IMR-90 (cell line): ENCODE data around the gene RASGRF2. TPM values are rescaled to one million over a fixed set of nuclear protein-coding genes. Genes with fewer than 3 reads are reported as not detected.

Experiments
- ATAC-seq: fragments of 200-7000 bp; cut with Tn5 transposase; 2 replicates; pipeline ENCODE4 v1.9.1; 2020; ENCODE audit warnings: low read depth, mild to moderate bottlenecking, moderate library complexity
- BruUV-seq: library from RNA; stranded (reverse); fragments of 400-500 nt; replicated peaks from 2 replicates; lab custom pipeline; 2021; lab: Mats Ljungman, UMichigan
- CTCF ChIA-PET: fragments of 300-600 bp; formaldehyde crosslinking; extraction: SDS; loops from one replicate; lab custom pipeline; 2021; ENCODE audit warnings: antibody characterized with exemption; lab: Yijun Ruan, JAX
- POLR2A ChIA-PET: fragments of 300-600 bp; sonication (Branson Sonifier 250); formaldehyde crosslinking; loops from one replicate; lab custom pipeline; 2022; ENCODE audit warnings: antibody characterized with exemption; ENCODE audit not compliant: unreplicated experiment; lab: Charles Lee
- DNase-seq: peaks from one replicate; pipeline ENCODE4 v3.0.0; 2013
- H2AFZ ChIP-seq: replicated peaks from 2 replicates; pipeline ENCODE3; 2013; ENCODE audit warnings: low read length, mild to moderate bottlenecking; ENCODE audit not compliant: poor library complexity
- H2AK5ac ChIP-seq: 2 replicates; pipeline ENCODE4 v1.6.1; 2013; ENCODE audit warnings: low read depth, low read length, inconsistent platforms
- H2AK9ac ChIP-seq: replicated peaks from 2 replicates; pipeline ENCODE3; 2013; ENCODE audit warnings: mild to moderate bottlenecking, low read depth, low read length, moderate library complexity; ENCODE audit not compliant: poor library complexity
- H2BK120ac ChIP-seq: 2 replicates; pipeline ENCODE4 v1.6.1; 2013; ENCODE audit warnings: low read depth, low read length, inconsistent platforms
- H2BK15ac ChIP-seq: 3 replicates; pipeline ENCODE4 v1.6.1; 2013; ENCODE audit warnings: low read depth, low read length, inconsistent platforms
- H2BK20ac ChIP-seq: 2 replicates; pipeline ENCODE4 v1.6.1; 2013; ENCODE audit warnings: low read depth, mild to moderate bottlenecking, inconsistent platforms, low read length, moderate library complexity
- H2BK5ac ChIP-seq: 2 replicates; pipeline ENCODE4 v1.6.1; 2013; ENCODE audit warnings: mild to moderate bottlenecking, low read depth, low read length, inconsistent platforms; ENCODE audit not compliant: poor library complexity, severe bottlenecking
- H3K14ac ChIP-seq: replicated peaks from 2 replicates; pipeline ENCODE4 v1.6.1; 2013; ENCODE audit warnings: low read depth, low read length, inconsistent platforms
- H3K18ac ChIP-seq: 2 replicates; pipeline ENCODE4 v1.6.1; 2013; ENCODE audit warnings: low read depth, low read length, control low read depth
- H3K23ac ChIP-seq: 2 replicates; pipeline ENCODE4 v1.6.1; 2013; ENCODE audit warnings: low read depth, low read length, inconsistent platforms
- H3K27ac ChIP-seq: 2 replicates; pipeline ENCODE4 v1.5.1; 2013; ENCODE audit warnings: mild to moderate bottlenecking, control low read depth, low read length; ENCODE audit not compliant: insufficient read depth
- H3K27me3 ChIP-seq: 2 replicates; pipeline ENCODE4 v1.6.1; 2013; ENCODE audit warnings: low read length; ENCODE audit not compliant: control insufficient read depth, insufficient read depth
- H3K36me3 ChIP-seq: 2 replicates; pipeline ENCODE4 v1.6.1; 2013; ENCODE audit warnings: low read length, mixed read lengths; ENCODE audit not compliant: control insufficient read depth, insufficient read depth
- H3K4ac ChIP-seq: 2 replicates; pipeline ENCODE4 v1.6.1; 2013; ENCODE audit warnings: low read depth, low read length, inconsistent platforms
- H3K4me1 ChIP-seq: 2 replicates; pipeline ENCODE4 v1.6.1; 2013; ENCODE audit warnings: low read length, mixed read lengths; ENCODE audit not compliant: control insufficient read depth, insufficient read depth
- H3K4me2 ChIP-seq: 2 replicates; pipeline ENCODE4 v1.6.1; 2013; ENCODE audit warnings: low read depth, mild to moderate bottlenecking, control low read depth, low read length, moderate library complexity
- H3K4me3 ChIP-seq: 2 replicates; pipeline ENCODE4 v1.5.1; 2013; ENCODE audit warnings: low read depth, mild to moderate bottlenecking, control low read depth, low read length, moderate library complexity; ENCODE audit not compliant: insufficient read depth
- H3K56ac ChIP-seq: 2 replicates; pipeline ENCODE4 v1.6.1; 2013; ENCODE audit warnings: low read length, inconsistent platforms; ENCODE audit not compliant: insufficient read depth; ENCODE audit errors: extremely low read depth
- H3K79me1 ChIP-seq, 2 experiments: 2 replicates each; pipeline ENCODE4 v1.6.1; 2013; ENCODE audit warnings: low read length in 2 of 2, inconsistent platforms in 1 of 2, low read depth in 1 of 2
- H3K9ac ChIP-seq: 2 replicates; pipeline ENCODE4 v1.6.1; 2013; ENCODE audit warnings: low read depth, low read length, control low read depth
- H3K9me1 ChIP-seq: 2 replicates; pipeline ENCODE4 v1.6.1; 2013; ENCODE audit warnings: low read length, inconsistent platforms; ENCODE audit not compliant: insufficient read depth
- H3K9me3 ChIP-seq: 2 replicates; pipeline ENCODE4 v1.6.1; 2013; ENCODE audit warnings: low read length; ENCODE audit not compliant: control insufficient read depth, insufficient read depth
- H4K20me1 ChIP-seq: 2 replicates; pipeline ENCODE4 v1.6.1; 2013; ENCODE audit warnings: low read length, inconsistent platforms; ENCODE audit not compliant: insufficient read depth
- H4K5ac ChIP-seq: 2 replicates; pipeline ENCODE4 v1.6.1; 2013; ENCODE audit warnings: mild to moderate bottlenecking, low read depth, low read length, control low read depth
- H4K8ac ChIP-seq, 2 experiments: 2 replicates each; pipeline ENCODE4 v1.6.1; 2013; ENCODE audit warnings: low read depth in 2 of 2, low read length in 2 of 2, control low read depth in 1 of 2, inconsistent platforms in 1 of 2
- H4K91ac ChIP-seq: 2 replicates; pipeline ENCODE4 v1.6.1; 2013; ENCODE audit warnings: low read depth, low read length, inconsistent platforms; ENCODE audit not compliant: insufficient read depth
- BHLHE40 ChIP-seq: fragments of 150-350 bp; IDR thresholded peaks from 2 replicates; pipeline ENCODE4 v1.6.1; 2016; ENCODE audit warnings: mild to moderate bottlenecking, low read depth, low read length
- FOS ChIP-seq: fragments of 150-350 bp; IDR thresholded peaks from 2 replicates; pipeline ENCODE4 v1.6.1; 2016; ENCODE audit warnings: low read depth, low read length
- MAFK ChIP-seq: IDR thresholded peaks from 2 replicates; pipeline ENCODE4 v1.6.1; 2012; ENCODE audit warnings: low read depth, low read length, improper control_type of control experiment
- RAD21 ChIP-seq: IDR thresholded peaks from 2 replicates; pipeline ENCODE4 v1.6.1; 2012; ENCODE audit warnings: low read length, improper control_type of control experiment
- RCOR1 ChIP-seq: IDR thresholded peaks from 2 replicates; pipeline ENCODE4 v1.6.1; 2012; ENCODE audit warnings: mild to moderate bottlenecking, low read length, improper control_type of control experiment; ENCODE audit not compliant: insufficient replicate concordance
- RFX5 ChIP-seq: IDR thresholded peaks from 2 replicates; pipeline ENCODE4 v1.8.0; 2012; ENCODE audit warnings: low read depth, mild to moderate bottlenecking, low read length, moderate library complexity
- SMC3 ChIP-seq: fragments of 150-350 bp; IDR thresholded peaks from 2 replicates; pipeline ENCODE4 v1.6.1; 2016; ENCODE audit warnings: low read depth, mild to moderate bottlenecking, antibody characterized with exemption, low read length, moderate library complexity
- WGBS, 2 experiments: methylation state at CpG; one replicate each; pipeline versions ENCODE4 v1.1.5 to v1.1.7; 2013; ENCODE audit warnings: missing lambda C conversion rate in 2 of 2; ENCODE audit not compliant: insufficient read length in 1 of 2; ENCODE audit errors: extremely low coverage in 2 of 2; 5-methylcytosine and 5-hydroxymethylcytosine counted together
- dilution Hi-C: fragments of 300-500 bp; cut with HindIII; formaldehyde crosslinking; loops from one replicate; pipeline ENCODE4 v1.14.3; 2018; ENCODE audit warnings: low sequenced_read_pairs; ENCODE audit not compliant: unreplicated experiment
- in situ Hi-C: fragments of 300-500 bp; cut with MboI; formaldehyde crosslinking; loops from 3 replicates; pipeline ENCODE4 v1.14.3; 2019; ENCODE audit warnings: low sequenced_read_pairs, inconsistent platforms, mixed read lengths
- intact Hi-C: fragments of 100-400 bp; cut with micrococcal nuclease; formaldehyde crosslinking; loops from 2 replicates; pipeline ENCODE4 v1.10.0; 2022
- polyA plus RNA-seq, 3 experiments: library from polyadenylated mRNA; depleted of rRNA; stranded (reverse); fragments of >200 nt; gene quantifications; 2 replicates each; pipeline ENCODE4 v1.2.3, GENCODE V29; 2012; ENCODE audit warnings: low replicate concordance in 1 of 3
- total RNA-seq: library from RNA; depleted of rRNA; stranded (reverse); fragments of >200 nt; gene quantifications from 2 replicates; pipeline ENCODE4 v1.2.3, GENCODE V29; 2012
- TF ChIP-seq, protein P1 (sequence below): fragments of 150-350 bp; IDR thresholded peaks from 2 replicates; pipeline ENCODE4 v1.6.1; 2016; ENCODE audit warnings: low read depth, mild to moderate bottlenecking, low read length, moderate library complexity, borderline replicate concordance

The RASGRF2 gene
- total and polyA plus RNA-seq, 2 of the 4 experiments (the other 2 are of a cell fraction), result 2.9 to 5.0 TPM

DNA sequence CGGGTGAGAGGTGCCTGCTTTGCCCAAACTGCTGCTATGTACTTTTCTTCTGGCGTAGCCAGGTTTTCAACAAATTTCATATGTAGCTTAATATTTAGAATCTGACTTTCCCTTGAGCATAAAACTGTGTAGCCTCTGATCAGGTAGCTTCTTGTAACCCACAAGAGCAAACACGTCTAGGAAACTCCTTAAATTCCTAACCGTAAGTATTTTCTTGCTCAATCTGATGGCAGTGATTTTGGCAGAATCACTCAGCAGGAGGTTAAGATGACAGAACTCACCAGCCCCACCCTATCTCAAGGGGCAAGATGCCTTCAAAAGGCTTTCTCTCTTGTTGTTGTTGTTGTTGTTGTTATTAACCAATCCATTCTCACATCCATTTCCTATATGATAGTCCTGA lies 293.7 kb downstream of the RASGRF2 start:
- WGBS, 2 experiments, result no CpG with 5 or more reads among the region's 4 CpGs
- ChIA-PET CTCF (interaction anchor here (0.5 kb wide), 1 partner anchor 402 kb away, joined by 3 read pairs; no protein-coding TSS in a partner anchor), POLR2A (no interaction called here)
- no peak overlapping the region for H4K5ac ChIP-seq
- no peak overlapping the region for H3K56ac ChIP-seq
- no peak for DNase-seq
- H3K4me1 ChIP-seq, result no peaks in the 10 kb centered on the region
- no peak for TF ChIP-seq RAD21
- TF ChIP-seq MAFK, result no peak
- no peak for TF ChIP-seq SMC3
- no peak for TF ChIP-seq FOS
- TF ChIP-seq, protein P1, sequence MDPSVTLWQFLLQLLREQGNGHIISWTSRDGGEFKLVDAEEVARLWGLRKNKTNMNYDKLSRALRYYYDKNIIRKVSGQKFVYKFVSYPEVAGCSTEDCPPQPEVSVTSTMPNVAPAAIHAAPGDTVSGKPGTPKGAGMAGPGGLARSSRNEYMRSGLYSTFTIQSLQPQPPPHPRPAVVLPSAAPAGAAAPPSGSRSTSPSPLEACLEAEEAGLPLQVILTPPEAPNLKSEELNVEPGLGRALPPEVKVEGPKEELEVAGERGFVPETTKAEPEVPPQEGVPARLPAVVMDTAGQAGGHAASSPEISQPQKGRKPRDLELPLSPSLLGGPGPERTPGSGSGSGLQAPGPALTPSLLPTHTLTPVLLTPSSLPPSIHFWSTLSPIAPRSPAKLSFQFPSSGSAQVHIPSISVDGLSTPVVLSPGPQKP, result no peak
- TF ChIP-seq BHLHE40, result no peak
- no peak for TF ChIP-seq RFX5
- TF ChIP-seq RCOR1, result no peak
- peaks cover under 1 to 9% of the 10 kb centered on the region in 2 experiments; a peak in 2 of 4 replicates for H3K79me1 ChIP-seq
- no peak overlapping the region for H3K4me3 ChIP-seq
- no peak overlapping the region for H3K4me2 ChIP-seq
- no peak overlapping the region for H4K8ac ChIP-seq
- no peaks in the 10 kb centered on the region for H3K9me3 ChIP-seq
- no peak overlapping the region for H2AK9ac ChIP-seq
- H3K23ac ChIP-seq, result no peak overlapping the region
- no peak overlapping the region for H3K9ac ChIP-seq
- no peaks in the 10 kb centered on the region for H3K27me3 ChIP-seq
- in situ Hi-C loops, result no loop called here
- no peaks in the 10 kb centered on the region for H4K20me1 ChIP-seq
- BruUV-seq, result no TSS peak
- dilution Hi-C loops, result no loop called here
- no peak overlapping the region for H3K14ac ChIP-seq
- H4K91ac ChIP-seq, result no peak overlapping the region
- ATAC-seq, result no peak
- H3K27ac ChIP-seq, result no peak overlapping the region
- intact Hi-C loops, result no loop called here
- H3K9me1 ChIP-seq, result peaks cover 3% of the 10 kb centered on the region; the same call in 1 of the 2 replicates
- no peak overlapping the region for H2BK120ac ChIP-seq
- no peak overlapping the region for H2BK15ac ChIP-seq
- no peak overlapping the region for H2BK20ac ChIP-seq
- H2AK5ac ChIP-seq, result no peak overlapping the region
- no peak overlapping the region for H3K4ac ChIP-seq
- H2AFZ ChIP-seq, result no peak overlapping the region
- H2BK5ac ChIP-seq, result no peak overlapping the region
- no peaks in the 10 kb centered on the region for H3K36me3 ChIP-seq
- no peak overlapping the region for H3K18ac ChIP-seq
